ENCODE measurements around the gene ZNF462.

ZNF462 gene

GRCh38 chr9:107025260-107026035, 162.5 kb downstream of the ZNF462 start:
- Histone ChIP-seq H3K27ac (no peak overlapping the region), H3K9ac (no peak overlapping the region), H3K4me2 (peak overlapping the region; percentile 49; the same call in 1 of the 2 replicates), H3K4me3 (IDR thresholded peaks at IDR 0.05; ENCODE audit: insufficient read depth, low read depth, low read length) (no peak overlapping the region), H3K4me1 (ENCODE audit: low read depth, poor library complexity, severe bottlenecking) (peaks cover 38% of the 10 kb centered on the region), H3K27me3 (ENCODE audit: insufficient read depth, low read depth) (0 out of 2 replicates have a peak, but pooled peaks cover 3% of the 10 kb centered on the region), H3K36me3 (ENCODE audit: insufficient read depth) (no peaks in the 10 kb centered on the region), H3K79me2 (ENCODE audit: insufficient read depth, low read depth) (no peaks in the 10 kb centered on the region), H4K20me1 (ENCODE audit: insufficient read depth) (no peaks in the 10 kb centered on the region), H2AFZ (ENCODE audit: low read depth) (no peak overlapping the region)
- no peak for TF ChIP-seq CTCF (conservative IDR thresholded peaks at IDR 0.05; ENCODE audit: low read depth, low read length)

GRCh38 chr9:107029146-107029545, 166.2 kb downstream of the ZNF462 start:
- H4K20me1 ChIP-seq (ENCODE audit: insufficient read depth) = no peaks in the 10 kb centered on the region
- TF ChIP-seq CTCF (conservative IDR thresholded peaks at IDR 0.05; ENCODE audit: low read depth, low read length) = no peak
- no peak overlapping the region for H3K9ac ChIP-seq
- peaks cover 33% of the 10 kb centered on the region for H3K4me1 ChIP-seq (ENCODE audit: low read depth, poor library complexity, severe bottlenecking)
- H3K79me2 ChIP-seq (ENCODE audit: insufficient read depth, low read depth) = no peaks in the 10 kb centered on the region
- no peaks in the 10 kb centered on the region for H3K36me3 ChIP-seq (ENCODE audit: insufficient read depth)
- H3K27ac ChIP-seq = no peak overlapping the region
- no peak overlapping the region for H3K4me2 ChIP-seq
- 0 out of 2 replicates have a peak, but pooled peaks cover 3% of the 10 kb centered on the region for H3K27me3 ChIP-seq (ENCODE audit: insufficient read depth, low read depth)
- no peak overlapping the region for H3K4me3 ChIP-seq (IDR thresholded peaks at IDR 0.05; ENCODE audit: insufficient read depth, low read depth, low read length)
- no peak overlapping the region for H2AFZ ChIP-seq (ENCODE audit: low read depth)

GRCh38 chr9:107033966-107034365, 171.0 kb downstream of the ZNF462 start:
- peak overlapping the region; percentile 47 for H3K27ac ChIP-seq

GRCh38 chr9:107034831-107035230, 171.9 kb downstream of the ZNF462 start:
- H3K4me3 ChIP-seq (IDR thresholded peaks at IDR 0.05; ENCODE audit: insufficient read depth, low read depth, low read length) = no peak overlapping the region
- no peaks in the 10 kb centered on the region for H4K20me1 ChIP-seq (ENCODE audit: insufficient read depth)
- 0 out of 2 replicates have a peak, but pooled peaks cover 1% of the 10 kb centered on the region for H3K27me3 ChIP-seq (ENCODE audit: insufficient read depth, low read depth)
- H3K79me2 ChIP-seq (ENCODE audit: insufficient read depth, low read depth) = no peaks in the 10 kb centered on the region
- peak overlapping the region; percentile 86 for H3K4me2 ChIP-seq
- no peak for TF ChIP-seq CTCF (conservative IDR thresholded peaks at IDR 0.05; ENCODE audit: low read depth, low read length)
- H3K36me3 ChIP-seq (ENCODE audit: insufficient read depth) = no peaks in the 10 kb centered on the region
- H3K9ac ChIP-seq = no peak overlapping the region
- peak overlapping the region; percentile 47 for H3K27ac ChIP-seq
- H2AFZ ChIP-seq (ENCODE audit: low read depth) = 0 out of 2 replicates have a peak overlapping the region, but pooled peaks have one; percentile 2
- peaks cover 74% of the 10 kb centered on the region for H3K4me1 ChIP-seq (ENCODE audit: low read depth, poor library complexity, severe bottlenecking)

More at GRCh38 chr9:107033966-107034365, 171.0 kb downstream of the ZNF462 start:
- no peak overlapping the region for H3K9ac ChIP-seq
- no peak overlapping the region for H3K4me3 ChIP-seq (IDR thresholded peaks at IDR 0.05; ENCODE audit: insufficient read depth, low read depth, low read length)
- H3K27me3 ChIP-seq (ENCODE audit: insufficient read depth, low read depth) = 0 out of 2 replicates have a peak, but pooled peaks cover 3% of the 10 kb centered on the region
- H3K4me2 ChIP-seq = peak overlapping the region; percentile 86
- no peak for TF ChIP-seq CTCF (conservative IDR thresholded peaks at IDR 0.05; ENCODE audit: low read depth, low read length)
- no peaks in the 10 kb centered on the region for H3K36me3 ChIP-seq (ENCODE audit: insufficient read depth)
- no peak overlapping the region for H2AFZ ChIP-seq (ENCODE audit: low read depth)
- no peaks in the 10 kb centered on the region for H4K20me1 ChIP-seq (ENCODE audit: insufficient read depth)
- H3K79me2 ChIP-seq (ENCODE audit: insufficient read depth, low read depth) = no peaks in the 10 kb centered on the region
- H3K4me1 ChIP-seq (ENCODE audit: low read depth, poor library complexity, severe bottlenecking) = peaks cover 65% of the 10 kb centered on the region
